SHP77 treated with DMSO at 0.1 percent for 48 hours (cell line): ENCODE measurements around the gene DTX1.
"Not testable (repeated sequence)": the region's sequence is repeated elsewhere in the genome, so short reads cannot be mapped to it uniquely, and the experiment has no call there.

Experiments used
- DNase-seq: peaks from one replicate; lab custom pipeline; 2025; lab: John Stamatoyannopoulos, UW

DTX1 gene

GRCh38 chr12:113137861-113138783 lies 81.6 kb downstream of the DTX1 start:
- DNase-seq, result no peak

GRCh38 chr12:113138826-113139225 lies 82.3 kb downstream of the DTX1 start:
- no peak for DNase-seq

- DNase-seq, result no peak
Observed at GRCh38 chr12:113140706-113141105, 84.2 kb downstream of the DTX1 start.

- DNase-seq, result not testable (repeated sequence)
Observed at GRCh38 chr12:113141716-113142115, 85.2 kb downstream of the DTX1 start.

GRCh38 chr12:113142173-113142885 lies 85.8 kb downstream of the DTX1 start:
- no peak for DNase-seq

- DNase-seq, result no peak
Observed at GRCh38 chr12:113142886-113143332, 86.4 kb downstream of the DTX1 start.

GRCh38 chr12:113143959-113144358 lies 87.4 kb downstream of the DTX1 start:
- no peak for DNase-seq

GRCh38 chr12:113144806-113145205 lies 88.3 kb downstream of the DTX1 start:
- DNase-seq, result no peak

GRCh38 chr12:113145720-113146551 lies 89.4 kb downstream of the DTX1 start:
- DNase-seq, result no peak

- no peak for DNase-seq
Observed at GRCh38 chr12:113146999-113147398, 90.5 kb downstream of the DTX1 start.
